Globus pallidus (tissue), 1 donor: ENCODE data around the gene CCKAR.
A peak's percentile ranks its signal among the peaks of the same experiment; 100 is the strongest.
"Not testable (repeated sequence)": the region's sequence is repeated elsewhere in the genome, so short reads cannot be mapped to it uniquely, and the experiment has no call there.

Source experiments
- DNase-seq: peaks from one replicate; pipeline ENCODE4 v3.0.0-alpha.2; 2015; ENCODE audit warnings: low spot score

The CCKAR gene

GRCh38 chr4:26490111-26490959, at the start of gene CCKAR:
Gene CCKAR (minus strand): TSS chr4:26490484. CDS start chr4:26490267, 217 bp downstream.
- no peak for DNase-seq

GRCh38 chr4:26533685-26534084, 43.4 kb upstream of the CCKAR start:
- DNase-seq, result no peak

DNA sequence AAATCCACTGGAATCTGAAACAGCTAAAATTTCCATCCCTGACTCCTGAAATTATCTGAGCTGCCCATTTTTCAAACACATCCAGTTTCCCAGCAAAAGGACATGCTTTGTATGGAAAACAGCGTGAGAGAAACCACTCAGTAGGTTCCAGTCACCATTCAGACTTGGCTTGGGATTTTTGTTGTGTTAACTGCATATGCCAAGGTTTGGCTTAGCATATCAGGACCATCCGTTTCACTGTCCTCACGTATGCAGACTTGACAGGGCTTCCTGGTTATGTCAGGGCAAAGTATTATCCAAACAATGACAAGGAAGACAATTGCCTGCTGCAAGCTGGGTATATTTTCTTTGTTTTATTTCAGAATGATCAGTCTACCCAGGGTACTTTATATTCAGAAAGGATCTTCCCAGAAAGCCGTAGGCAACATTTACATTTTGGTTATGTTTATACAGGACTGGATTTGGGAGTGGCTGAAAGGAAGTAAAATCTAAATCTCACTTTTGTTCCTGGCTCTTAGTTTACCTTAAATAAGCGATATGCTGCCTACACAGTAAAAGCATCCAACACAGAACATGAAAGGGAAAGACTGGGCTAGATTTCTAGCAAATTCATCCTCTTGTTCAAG, 41.3 kb upstream of the CCKAR start:
- DNase-seq, result no peak

GRCh38 chr4:26530099-26530498, 39.8 kb upstream of the CCKAR start:
- DNase-seq, result no peak

DNA sequence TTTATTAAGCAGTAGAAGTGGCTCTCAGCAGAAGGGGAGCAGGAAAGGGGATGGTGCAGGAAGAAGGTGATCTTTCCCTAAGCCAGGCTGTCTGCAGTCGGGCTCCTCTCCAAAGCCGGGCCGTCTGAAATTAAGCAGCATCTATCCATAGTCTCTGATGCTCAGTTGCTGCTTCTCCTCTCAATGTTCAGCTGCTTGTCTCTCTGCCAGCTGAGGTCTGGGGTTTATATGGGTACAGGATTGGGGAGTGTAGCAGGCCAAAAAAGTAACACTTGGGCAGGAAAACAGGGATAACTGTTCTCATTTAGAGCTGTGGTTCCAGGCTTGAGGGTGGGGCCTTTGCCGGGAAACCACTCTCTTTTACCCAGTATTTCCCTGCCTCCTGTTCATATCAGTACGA, 39.2 kb upstream of the CCKAR start:
- DNase-seq, result peak; percentile 5

- DNase-seq, result no peak
Observed at GRCh38 chr4:26525771-26526150, 35.5 kb upstream of the CCKAR start.

GRCh38 chr4:26525136-26525770, 35.0 kb upstream of the CCKAR start:
- DNase-seq, result no peak

DNA sequence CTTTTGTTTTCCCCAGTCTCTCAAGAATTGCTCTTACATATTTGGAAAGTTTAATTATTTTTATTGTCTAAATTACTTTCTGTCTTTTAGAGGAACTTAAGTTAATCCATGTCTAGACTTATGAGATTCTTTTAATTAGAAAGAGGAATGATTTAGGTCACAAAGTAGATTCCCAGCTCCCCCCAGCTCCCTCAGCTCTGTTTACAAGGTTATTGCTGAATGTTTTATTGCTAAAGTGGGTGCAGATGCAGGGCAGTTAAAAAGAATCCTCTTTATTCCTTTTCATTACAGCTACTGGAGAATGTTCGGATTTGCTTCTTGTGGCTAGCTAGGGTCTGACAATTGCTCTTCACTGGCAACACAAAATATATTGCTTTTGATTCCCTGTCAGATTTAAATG, 33.7 kb upstream of the CCKAR start:
- DNase-seq, result no peak

DNA sequence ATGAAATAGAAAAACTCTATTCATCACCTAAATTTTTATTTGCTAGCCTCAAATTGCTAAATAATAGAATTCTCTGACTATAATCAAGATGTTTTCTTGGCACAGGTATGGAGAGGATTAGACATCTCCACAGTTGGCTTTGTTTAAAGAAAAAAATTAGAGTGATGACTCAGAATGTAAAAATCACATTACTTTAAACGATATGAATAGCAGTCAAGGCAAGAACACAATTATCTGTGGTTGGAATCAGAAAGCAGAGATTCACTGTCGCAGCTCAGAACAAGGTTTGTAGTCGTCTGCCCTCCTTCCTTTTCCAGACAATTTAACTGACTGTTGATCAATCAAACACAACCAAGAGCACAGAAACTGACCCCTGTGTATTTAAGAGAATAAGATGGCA, 32.2 kb upstream of the CCKAR start:
- DNase-seq, result no peak

GRCh38 chr4:26520728-26521450, 30.6 kb upstream of the CCKAR start:
- DNase-seq, result no peak

DNA sequence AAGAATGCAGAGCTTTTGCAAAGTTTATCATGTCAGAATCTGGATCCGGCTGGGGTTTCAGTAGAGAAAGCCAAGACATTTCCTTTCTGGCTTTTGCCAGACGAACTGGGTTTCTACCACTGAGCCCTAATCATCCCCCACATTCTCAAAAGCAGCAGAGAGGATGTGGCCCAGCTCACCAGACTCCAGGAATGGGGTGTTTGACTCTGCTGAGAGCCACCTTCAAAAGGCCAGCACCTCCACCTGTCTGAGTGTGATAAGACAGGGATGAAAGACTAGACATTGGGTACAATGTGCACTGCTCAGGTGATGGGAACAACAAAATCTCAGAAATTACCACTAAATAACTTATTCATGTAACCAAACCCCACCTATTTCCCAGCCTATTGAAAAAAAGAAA, 25.7 kb upstream of the CCKAR start:
- DNase-seq, result no peak

- DNase-seq, result no peak
Observed at GRCh38 chr4:26510334-26510964, 20.2 kb upstream of the CCKAR start.

DNA sequence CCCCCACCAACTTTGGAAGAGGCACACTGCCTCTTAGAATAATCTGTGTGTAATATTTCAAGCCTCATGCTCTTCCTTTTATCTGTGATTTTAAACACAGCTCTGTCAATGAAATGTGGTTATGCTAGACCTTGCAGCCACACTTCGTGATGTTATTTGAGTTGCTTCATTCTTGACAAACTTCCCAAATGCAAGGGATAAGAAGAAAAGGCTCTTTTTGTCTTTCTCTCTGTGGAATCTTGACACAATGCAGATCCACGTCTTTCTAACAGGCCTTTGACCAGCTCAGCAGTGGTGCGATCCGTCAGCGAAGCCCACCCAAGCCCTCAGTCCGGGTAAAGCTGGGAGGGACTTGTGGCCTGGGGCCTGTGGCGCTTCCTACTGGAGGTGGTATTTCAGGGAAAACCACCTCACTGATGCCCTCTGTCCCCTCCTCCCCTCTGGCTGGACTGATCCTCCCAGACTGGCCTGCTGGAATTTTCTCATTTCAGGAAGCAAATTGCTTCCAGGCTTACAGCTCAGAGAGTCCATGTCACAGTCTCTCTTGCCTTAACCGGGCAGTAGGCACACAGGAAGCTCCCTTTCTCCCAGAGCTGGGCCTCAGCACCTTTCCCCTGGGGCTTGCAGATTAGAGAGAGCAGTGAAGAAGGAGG, 19.5 kb upstream of the CCKAR start:
- DNase-seq, result no peak

DNA sequence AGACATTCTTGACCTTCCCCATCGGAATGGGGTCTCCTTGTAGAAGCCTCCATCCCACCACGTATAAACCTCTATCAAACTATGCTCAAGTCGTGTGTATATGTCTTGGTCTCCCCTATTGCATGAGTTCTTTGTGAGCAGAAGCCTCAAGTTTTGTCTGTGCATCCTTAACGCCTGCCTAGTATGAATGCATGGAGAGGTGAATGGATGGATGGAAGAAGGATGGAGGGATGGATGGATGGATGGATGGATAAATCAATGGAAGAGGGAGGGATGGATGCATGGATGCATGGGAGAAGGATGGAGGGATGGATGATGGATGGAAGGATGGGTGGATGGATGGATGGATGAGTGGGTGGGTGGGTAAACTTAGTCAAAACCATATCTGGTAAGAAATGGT, 17.0 kb upstream of the CCKAR start:
- no peak for DNase-seq

GRCh38 chr4:26503844-26504243, 13.6 kb upstream of the CCKAR start:
- no peak for DNase-seq

DNA sequence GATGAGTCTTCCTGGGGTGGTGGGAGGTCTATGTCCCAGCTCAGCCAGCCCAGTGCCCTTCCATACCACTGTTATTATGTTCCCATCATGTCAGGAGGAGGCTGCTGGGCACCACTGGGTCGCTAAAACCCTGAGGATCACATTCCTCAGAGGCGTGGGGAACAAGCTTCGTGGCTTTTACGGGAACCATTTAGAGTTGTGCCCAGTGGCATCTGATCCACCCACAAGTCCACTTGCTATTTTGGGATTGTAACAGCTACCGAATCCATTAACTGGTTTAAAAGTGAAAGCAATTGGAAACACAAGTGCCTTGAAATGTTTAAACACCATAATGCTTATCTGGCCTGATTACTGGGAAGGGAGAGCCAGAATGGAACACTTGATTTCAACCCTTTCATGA, 13.1 kb upstream of the CCKAR start:
- no peak for DNase-seq

DNA sequence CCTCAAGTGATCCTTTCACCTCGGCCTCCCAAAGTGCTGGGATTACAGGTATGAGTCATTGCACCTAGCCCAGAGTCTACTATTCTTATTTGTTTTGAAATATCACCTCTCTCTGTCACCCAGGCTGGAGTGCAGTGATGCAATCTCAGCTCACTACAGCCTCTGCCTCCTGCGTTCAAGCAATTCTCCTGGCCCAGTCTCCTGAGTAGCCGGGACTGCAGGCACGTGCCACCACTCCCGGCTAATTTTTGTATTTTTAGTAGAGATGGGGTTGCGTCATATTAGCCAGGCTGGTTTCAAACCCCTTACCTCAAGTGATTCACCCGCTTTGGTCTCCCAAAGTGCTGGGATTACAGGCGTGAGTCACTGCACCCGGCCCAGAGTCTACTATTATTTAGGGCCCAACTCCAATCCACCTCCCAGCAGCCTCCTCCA, 10.3 kb upstream of the CCKAR start:
- not testable (repeated sequence) for DNase-seq

- no peak for DNase-seq
Observed at GRCh38 chr4:26496207-26496783, 6.0 kb upstream of the CCKAR start.

GRCh38 chr4:26493461-26493860, 3.2 kb upstream of the CCKAR start:
- no peak for DNase-seq

DNA sequence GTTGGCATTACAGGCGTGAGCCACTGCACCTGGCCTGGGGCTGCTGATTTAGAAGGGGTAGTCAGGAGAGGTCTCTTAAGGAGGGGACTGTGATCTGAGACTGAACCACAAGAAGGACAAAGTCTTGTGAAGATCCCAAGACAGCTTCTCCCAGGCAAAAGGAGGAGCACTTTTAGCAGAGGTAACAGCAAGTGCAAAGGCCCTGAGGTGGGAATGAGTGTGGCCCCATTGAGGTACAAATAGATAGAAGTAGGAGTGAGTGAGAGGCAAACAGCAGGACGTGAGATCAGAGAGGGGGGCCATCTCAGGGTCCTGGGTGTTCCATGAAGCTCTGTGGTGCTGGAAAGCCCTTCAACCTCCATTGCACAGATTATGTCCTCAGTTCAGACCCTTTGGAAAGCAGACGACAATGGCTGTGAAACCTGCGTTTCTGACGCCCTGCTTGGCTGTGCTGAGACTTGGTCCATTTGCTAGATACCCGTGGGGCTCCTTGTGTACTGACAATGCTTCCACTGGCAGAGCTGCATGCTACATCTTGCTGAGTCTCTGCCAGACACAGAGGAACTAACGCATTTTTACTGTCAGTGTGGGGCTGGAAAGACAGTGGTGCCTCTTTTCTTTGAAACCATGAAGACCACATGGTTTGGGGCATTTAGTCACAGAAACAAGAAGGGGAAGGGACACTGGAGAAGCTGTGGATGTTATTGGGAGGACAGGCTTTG, 1.3 kb upstream of the CCKAR start:
- no peak for DNase-seq

- no peak for DNase-seq
Observed at GRCh38 chr4:26490960-26491284, 638 bp upstream of the CCKAR start.
